ELF-1 (cell line): ENCODE measurements around the gene IL4I1.

Source experiments
- DNase-seq: peaks from one replicate; pipeline ENCODE4 v3.0.0-alpha.2; 2016; ENCODE audit warnings: low read depth, low spot score

The IL4I1 gene

DNA sequence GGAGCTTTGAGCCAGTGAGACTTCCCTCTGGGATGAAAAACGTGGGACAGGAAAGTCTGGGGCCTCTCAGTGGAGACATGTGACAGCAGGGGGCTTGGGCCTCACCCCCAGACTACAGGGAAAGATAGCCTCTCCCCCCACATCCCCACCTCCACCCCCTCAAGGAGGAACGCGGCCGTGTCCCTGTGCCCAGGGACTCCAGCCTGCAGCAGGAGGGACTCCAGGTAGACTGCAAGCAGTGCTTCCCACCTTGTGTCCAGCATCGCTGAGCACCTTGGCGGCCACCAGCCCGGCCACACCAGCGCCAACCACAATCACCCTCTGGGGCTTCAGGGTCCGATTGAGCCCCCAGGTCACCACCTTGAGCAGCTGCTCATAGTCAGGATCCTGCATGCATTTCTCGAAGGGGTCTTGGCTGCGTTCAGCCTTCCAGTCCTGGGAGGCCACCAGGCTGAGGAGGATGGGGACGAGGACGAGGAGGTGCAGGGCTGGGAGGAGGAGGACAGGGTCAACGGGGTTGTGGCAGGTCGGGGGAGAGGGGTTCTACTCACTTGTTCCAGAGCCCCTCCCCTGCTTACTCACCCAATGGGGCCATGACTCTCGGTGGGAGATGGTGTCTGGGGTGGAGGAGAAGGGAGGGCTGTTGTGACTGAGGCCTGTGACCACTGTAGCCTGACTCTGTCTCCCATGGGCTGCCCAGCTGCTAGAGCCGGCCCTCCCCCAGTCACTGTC, 955 bp downstream of the IL4I1 start:
- DNase-seq = no peak

DNA sequence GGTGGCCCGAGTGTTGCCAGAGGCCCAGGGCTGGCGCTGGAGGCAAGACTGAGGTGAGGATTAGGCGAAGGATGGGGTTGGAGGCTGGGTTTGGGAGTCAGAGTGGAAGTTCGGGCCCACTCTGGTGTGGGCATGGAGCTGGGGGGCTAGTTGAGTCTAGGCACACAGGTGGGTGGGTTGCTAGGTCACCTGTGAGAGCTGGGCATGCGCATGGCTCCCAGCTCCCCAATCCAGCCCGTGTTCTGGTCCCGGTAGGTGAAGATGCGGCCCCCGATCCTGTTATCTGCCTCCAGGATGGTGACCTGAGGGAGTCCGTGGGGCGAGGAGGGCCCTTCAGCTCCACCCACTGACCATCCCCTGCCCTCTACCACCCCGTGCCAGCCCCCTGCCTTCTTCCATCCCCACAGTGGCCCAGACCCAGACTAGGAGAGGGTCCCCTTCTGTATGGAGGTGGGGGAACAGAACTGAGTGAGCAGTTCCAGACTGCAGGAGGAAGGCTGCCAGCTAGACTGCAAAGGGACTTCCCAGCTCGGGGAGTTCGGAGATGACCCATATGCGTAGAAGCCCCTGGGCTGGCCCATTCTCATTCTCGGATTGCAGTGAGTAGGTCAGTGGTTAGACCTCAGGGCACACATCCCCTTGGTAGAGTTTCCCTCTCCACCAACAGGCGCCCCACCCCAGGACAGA, 1.7 kb downstream of the IL4I1 start:
- DNase-seq = no peak

DNA sequence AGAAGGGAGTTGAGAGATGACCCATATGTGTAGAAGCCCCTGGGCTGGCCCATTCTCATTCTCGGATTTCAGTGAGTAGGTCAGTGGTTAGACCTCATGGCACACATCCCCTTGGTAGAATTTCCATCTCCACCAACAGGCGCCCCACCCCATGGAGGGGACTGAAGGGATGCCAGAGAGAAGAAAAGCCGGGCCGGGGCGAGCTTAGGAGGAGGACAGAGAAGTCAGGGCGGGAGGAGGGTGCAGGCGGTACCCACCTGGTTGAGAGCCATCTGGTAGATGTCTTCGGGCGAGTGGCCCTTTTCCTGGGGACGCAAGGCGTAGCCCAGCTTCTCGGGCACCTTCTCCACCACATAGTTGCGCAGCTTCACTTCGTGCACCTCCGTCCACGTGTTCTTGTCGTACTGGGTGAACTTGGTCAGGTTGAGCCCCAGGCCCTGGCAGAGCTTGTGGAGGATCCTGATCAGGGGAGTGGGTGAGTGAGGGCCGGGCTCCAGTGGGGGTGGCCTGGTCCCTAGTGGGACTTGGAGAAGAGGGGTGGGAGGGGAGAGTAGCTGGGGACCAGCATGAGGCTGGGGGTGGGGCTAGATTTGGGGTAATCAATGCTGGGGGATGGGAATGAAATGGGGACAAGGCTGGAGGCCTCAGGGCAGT, 2.5 kb downstream of the IL4I1 start:
- no peak for DNase-seq

DNA sequence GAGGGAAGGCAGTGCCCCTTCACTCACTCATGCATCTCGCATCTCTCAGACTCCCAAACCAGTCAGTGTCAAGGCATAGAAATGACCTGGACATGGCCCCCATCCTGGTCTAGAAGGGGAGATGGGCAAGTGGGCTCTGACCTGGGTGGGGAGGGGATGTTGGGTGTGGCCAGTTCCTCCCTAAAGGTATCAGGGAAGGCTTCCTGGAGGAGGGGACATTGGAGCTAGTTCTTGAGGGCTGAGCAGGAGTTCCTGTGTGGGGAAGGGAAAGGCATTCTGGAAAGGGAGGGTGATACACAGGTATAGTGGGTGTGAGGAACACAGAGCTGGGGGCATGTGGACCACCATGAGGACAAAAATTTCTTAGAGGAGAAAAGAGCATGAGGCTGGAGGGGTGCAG, 4.0 kb downstream of the IL4I1 start:
- DNase-seq = no peak

DNA sequence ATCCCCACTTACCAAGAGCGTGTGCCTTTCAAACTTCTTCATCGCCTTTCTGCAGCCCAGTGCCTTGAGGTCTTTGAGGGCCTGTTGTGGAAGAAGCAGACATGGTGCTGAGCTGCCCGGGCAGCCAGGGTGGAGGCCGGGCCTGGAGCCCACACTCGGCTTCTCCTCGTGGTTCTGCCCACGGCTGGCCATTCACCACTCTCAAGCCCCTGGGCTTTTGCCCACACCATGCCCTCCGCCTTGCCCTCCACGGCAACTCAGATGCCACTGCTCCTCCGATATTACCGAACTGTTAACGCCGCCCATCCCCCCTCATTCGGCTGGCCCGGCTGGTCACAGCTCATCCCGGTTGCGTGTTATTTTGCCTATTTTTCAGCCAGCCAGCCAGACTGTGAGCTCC, 5.3 kb downstream of the IL4I1 start:
- no peak for DNase-seq

DNA sequence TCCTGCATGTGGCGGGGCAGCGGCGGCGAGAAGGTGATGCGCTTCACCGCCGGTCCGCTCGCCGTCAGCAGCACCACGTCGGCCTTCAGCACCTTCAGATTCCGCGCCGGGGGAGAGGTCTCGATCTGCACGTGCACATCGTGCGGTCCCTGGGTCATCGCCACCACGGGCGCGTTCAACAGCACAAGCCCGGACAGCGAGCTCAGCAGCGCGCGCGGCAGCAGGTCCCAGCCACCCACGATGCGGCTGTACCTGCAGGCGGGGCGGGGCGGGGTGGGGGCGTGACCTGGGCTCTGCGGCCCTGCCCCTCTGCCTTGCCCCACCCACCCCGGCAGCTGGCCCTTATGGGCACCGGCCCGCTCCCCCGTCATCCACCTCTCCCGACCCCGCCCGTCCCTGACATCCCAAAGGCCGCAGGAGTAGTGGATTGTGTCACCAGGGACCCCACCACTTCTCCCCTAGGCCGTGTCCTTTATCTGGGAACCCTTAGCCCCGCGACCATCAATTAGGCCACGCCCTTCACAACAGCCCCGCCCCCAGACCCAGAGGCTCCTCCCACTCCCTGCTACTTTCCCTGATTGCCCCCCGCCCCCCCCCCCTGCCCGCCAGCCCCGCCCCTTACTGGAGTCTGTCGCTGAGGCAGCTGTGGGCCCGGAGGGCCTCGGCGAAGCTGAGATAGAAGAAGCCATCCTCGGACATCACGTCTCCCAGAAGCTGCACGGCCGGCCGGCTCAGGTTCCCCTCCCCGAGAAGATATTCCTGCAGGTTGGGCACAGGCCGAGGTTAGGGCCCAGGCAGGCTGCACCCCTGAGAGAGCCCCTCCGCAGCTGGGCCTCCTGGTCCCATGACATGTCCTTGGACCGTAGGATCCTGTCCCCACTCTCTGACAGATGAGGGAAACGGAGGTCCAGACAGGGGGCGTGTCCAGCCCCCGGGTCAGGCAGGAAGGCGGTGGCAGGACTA, 6.1 kb downstream of the IL4I1 start:
- DNase-seq = peak; percentile 78

DNA sequence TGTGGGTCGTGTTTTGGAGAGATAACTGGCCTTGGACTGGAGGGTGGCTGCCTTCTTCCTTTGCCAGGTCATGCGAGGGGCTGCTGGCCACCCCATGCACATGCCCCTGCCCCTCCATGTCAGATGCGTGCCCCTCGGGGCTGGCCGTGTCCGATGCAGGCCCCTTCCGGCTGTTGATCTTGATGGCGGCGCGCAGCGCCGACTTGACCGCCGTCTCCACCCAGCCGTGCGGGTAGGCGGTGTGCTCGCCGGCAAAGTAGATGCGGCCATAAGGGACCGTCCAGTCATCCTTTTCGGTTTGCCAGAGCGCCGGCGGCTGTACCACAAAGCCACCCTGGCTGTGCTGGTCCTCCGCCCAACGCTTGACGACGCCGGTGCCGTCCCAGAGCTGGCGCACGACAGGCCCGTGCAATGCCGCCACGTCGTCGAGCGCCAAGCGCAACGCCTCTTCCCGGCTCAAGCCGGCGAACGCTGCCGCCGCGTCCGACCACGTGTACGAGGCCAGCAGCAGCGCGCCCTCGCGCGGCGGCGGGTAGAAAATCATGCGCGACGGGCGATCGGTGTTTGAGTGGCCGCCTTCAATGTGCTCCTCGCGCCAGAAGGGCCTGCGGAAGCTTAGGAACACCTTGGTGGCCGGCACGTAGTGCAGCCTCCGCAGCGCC, 6.9 kb downstream of the IL4I1 start:
- DNase-seq = peak; percentile 99

DNA sequence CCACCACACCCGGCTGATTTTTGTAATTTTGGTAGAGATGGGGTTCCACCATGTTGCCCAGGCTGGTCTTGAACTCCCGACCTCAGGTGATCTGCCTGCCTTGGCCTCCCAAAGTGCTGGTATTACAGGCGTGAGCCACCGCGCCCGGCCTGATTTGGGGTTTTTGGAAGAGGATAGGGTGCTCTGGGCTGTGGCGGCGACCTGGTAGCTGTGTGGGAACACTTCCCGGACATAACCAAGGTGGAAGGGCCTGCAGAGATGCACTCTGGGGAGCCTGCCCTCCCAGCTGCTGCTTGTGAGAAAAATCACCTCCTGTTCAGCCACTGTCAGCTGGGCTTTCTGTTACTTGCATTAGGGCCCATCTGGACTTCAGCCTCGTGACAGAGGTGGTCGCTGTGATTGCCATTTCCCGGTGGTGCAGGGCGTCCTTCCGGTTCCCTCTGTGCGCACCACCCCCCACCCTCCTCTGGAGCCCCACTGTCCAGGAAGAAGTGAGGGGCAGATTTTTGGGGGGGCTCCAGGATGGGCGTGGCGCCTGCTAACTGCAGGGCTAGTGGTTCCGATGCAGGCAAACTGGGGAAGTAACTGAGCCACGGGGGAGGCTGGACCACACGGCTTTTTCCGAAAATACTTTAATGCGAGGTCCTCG, 7.5 kb downstream of the IL4I1 start:
- no peak for DNase-seq

DNA sequence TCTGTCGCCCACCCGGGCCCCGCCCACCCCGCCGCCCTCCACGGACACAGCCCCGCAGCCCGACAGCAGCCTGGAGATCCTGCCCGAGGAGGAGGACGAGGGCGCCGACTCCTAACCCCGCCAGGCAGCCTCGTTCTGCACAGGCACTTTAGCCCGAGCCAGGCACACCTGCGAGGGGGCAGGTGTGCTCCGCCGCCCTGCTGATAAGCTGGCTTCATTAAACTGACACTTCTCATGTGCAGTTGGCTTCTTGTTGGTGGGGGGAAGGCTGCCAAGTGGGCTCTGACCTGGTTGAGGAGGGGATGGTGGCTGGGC, 8.2 kb downstream of the IL4I1 start:
- DNase-seq = no peak

DNA sequence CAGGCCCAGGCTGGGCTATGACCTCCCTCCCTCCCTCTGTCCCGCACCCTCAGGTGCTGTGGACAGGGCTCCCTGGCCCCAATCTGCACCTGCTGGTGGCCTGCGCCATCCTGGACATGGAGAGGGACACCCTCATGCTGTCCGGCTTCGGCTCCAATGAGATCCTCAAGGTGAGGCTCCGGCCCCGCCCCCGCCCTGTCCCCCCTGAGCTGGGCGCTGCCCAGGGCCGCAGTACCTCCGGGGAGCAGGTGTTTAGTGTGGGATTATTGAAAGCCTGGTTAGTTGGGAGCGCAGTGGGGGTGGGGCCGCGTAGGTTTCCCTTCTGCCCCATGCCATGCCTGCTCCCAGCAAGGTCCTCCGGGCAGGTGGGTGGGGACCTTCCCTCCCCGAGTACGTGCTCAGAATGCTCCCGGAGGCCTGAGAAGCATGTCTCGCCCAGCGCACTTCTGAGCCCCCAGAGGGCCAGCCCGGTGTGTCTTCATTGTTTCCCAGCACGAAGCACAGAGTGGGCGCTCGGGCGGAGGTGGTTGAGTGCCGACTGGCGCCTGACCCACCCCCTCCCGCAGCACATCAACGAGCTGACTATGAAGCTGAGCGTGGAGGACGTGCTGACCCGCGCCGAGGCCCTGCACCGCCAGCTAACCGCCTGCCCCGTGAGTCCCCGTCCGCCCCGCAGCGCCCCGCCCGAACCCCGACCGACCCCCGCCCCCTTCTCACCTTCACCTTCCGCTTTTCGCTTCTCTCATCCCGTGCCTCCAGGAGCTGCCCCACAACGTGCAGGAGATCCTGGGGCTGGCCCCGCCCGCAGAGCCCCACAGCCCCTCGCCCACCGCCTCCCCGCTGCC, 8.8 kb downstream of the IL4I1 start:
- DNase-seq = no peak

DNA sequence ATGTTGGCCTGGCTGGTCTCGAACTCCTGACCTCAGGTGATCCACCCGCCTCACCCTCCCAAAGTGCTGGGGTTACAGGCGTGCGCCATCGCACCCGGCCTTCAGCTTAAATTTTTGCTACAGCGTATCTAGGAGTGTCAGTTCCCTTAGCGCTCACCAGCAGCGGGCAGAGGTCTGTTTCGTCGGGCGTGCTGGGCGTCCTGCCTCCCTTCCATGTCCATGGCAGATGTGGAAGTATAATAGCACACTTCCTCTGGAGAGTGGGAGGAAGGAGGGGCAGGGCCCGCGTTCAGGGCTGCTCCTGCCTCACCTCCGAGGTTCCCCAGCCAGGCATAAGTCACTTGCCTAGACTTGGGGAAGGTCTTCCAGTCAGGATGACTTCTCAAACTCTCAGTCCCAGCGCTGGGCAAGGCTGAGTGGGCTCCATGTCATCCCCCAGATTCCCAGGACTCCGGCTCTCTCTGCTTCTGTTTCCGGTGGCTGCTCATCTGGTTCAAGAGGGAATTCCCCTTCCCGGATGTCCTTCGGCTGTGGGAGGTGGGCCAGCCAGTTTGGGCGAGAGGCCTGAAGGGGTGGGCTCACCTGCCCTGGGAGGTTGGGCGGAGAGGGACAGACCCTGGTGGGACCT, 9.5 kb downstream of the IL4I1 start:
- no peak for DNase-seq

DNA sequence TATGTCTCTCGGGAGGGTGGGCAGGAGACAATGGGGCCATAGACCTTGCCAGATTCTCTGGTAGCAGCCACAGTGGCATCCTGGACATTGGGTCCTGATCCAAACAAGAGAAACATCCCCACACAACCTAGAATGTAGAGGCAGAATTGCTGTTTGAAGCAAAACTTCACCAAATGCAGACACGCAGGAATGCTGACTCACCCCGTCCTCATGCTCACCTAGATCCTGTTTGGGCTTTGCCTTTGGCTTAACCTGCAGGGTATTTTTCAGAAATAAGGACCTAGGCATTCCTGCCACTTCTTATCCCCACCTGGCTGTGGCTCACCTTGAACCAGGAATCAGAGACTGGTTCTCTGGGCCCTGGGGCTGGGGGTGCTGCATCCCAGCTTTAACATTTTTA, 11.9 kb downstream of the IL4I1 start:
- DNase-seq = no peak

DNA sequence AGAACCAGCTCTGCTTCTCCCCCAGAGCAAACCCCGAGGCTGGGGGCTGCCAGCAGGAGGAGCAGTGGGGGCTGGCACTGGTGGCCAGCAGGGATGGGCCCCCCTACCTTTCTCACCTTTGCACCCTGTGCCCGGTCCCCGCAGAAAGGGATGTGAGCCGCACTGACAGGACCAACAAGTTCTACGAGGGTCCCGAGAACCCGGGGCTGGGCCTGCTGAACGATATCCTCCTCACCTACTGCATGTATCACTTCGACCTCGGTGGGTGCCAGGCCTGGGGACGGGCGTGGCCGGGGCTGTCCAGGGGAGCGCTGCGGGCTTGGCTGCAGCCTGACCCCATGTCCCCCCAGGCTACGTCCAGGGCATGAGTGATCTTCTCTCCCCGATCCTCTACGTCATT, 12.6 kb downstream of the IL4I1 start:
- DNase-seq = no peak

DNA sequence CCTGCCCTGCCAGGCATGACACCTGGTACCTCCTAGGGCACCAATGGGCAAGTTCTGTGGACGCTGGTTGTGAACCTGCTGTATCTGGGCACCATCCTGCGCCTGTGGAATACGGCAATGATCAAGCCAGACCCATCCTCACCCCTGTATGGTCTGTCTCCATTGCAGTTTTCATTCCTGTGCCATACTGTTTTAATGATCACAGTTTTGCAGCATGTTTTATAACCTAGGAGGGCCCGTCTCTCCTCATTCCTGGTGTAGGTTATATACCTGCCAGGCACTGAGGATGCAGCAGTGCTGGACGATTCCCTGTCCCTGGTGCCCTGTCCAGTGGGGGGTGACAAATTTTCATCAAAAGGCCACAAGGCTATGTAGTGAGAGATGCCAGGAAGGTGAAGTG, 13.6 kb downstream of the IL4I1 start:
- DNase-seq = no peak

DNA sequence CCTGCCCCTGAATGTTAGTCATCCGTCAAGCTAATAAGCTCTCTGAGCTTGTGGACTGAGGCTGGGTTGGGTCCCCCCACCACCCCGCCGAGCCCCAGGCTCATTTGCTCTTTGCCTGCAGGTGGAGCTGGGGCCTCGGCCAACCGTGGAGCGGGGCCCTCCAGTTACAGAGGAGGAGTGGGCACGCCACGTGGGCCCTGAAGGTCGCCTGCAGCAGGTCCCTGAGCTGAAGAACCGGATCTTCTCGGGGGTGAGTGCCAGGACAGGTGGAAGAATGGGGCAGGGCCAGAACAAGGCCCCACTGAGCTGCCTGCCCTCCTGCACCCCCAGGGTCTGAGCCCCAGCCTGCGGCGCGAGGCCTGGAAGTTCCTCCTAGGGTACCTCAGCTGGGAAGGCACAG, 14.0 kb downstream of the IL4I1 start:
- no peak for DNase-seq

DNA sequence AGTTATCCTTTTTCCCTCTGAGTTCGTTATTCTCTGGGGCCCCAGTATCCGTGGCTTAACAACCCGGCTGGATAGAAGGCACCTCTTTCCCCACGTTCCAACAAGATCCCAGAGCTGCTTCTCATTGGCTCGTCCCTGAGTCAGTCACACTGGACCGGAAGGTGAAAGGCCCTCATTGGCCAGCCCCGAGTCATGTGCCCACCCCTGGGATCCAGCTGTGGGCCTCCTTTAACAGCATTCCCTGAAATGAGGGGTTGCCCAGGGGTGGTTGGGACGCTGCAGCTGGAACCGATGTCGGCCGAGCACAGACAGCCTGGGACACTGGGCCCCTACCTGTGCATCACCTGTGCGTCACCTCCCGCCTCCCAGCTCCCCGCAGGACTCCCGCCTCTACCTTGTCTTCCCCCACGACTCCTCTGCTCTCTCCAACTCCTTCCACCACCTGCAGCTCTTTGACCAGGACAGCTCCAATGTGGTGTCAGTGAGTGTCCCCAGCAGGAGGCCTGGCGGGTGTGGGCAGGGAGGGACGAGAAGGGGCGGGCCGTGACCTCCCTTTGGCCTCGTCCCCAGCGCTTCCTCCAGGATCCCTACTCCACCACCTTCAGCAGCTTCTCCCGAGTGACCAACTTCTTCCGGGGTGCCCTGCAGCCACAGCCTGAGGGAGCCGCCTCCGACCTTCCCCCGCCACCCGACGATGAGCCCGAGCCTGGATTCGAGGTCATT, 14.9 kb downstream of the IL4I1 start:
- peak; percentile 62 for DNase-seq

DNA sequence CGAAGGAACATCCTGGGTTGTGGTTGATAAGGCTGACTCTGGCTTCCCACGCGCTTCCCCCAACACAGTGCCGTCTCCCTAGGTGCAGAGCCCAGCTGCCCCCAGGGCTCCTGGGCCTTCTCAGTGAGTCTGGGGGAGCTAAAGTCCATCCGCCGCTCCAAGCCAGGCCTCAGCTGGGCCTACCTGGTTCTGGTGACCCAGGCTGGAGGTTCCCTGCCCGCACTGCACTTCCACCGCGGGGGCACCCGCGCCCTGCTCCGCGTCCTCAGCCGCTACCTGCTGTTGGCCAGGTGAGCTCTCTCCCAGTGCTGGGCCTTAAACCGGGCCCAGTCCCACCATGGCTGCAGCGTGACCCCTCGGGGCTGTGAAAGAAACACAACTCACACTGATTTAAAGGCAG, 15.5 kb downstream of the IL4I1 start:
- DNase-seq = no peak

DNA sequence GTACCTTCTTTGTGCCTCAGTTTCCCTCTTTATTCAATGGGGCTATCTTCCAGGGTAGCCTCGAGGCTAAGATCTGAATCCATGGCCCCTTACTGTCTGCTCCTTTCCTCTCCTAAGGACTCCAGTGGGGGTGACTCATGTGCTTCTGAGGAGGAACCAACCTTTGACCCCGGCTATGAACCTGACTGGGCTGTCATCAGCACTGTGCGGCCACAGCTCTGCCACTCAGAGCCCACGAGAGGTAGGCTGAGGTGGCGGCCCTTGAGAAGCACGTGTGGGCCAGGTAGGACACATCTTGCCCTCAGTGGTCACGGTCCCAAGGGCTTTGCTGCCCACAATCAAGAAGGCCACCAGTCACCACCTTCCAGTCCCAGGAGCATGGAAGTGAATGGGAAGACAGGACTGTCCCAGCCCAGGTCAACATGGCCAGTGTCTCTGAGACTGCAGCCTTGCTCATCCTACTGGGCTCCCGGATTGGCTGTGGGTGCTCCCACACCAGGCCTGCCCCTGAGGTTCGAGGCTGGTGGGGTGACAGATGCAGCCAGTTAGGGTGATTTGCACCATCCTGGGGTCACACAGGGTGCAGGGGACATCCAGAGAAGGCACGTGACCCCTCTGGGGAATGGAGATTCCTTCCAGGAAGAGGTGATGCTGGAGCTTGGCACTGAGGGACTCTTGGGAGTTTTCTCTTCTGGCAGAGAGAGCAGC, 16.4 kb downstream of the IL4I1 start:
- DNase-seq = no peak
